ENCODE results near the gene TMUB1. TPM values are rescaled to one million over a fixed set of nuclear protein-coding genes. Genes with fewer than 3 reads are reported as not detected.

TMUB1 gene, protein sequence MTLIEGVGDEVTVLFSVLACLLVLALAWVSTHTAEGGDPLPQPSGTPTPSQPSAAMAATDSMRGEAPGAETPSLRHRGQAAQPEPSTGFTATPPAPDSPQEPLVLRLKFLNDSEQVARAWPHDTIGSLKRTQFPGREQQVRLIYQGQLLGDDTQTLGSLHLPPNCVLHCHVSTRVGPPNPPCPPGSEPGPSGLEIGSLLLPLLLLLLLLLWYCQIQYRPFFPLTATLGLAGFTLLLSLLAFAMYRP
- 10 to 100 TPM in 11 of 12 donors, not detected in 1; 21.5 to 49.2 (median 26.8) TPM for polyA plus RNA-seq (ENCODE audit: insufficient read length in 12 of 12)
- long read RNA-seq, donor 1, transcript TMUB1-201 (3 exons, 1,353 nt) = major isoform, 29 of 39 reads
- long read RNA-seq, donor 1, transcript TMUB1-203 (2 exons, 1,549 nt) = minor isoform, 10 of 39 reads
- long read RNA-seq, donor 1, partial matches to known transcripts = 0 of 39 reads
- long read RNA-seq, donor 1, other reads (novel, unspliced or antisense) = 0 of 39 reads
- long read RNA-seq, donor 2, transcript TMUB1-201 (3 exons, 1,353 nt) = major isoform, 21 of 34 reads
- long read RNA-seq, donor 2, transcript TMUB1-203 (2 exons, 1,549 nt) = minor isoform, 12 of 34 reads
- long read RNA-seq, donor 2, partial matches to known transcripts = 0 of 34 reads
- long read RNA-seq, donor 2, other reads (novel, unspliced or antisense) = 0 of 34 reads
- long read RNA-seq, donor 3, transcript TMUB1-201 (3 exons, 1,353 nt) = major isoform, 7 of 13 reads
- long read RNA-seq, donor 3, transcript TMUB1-203 (2 exons, 1,549 nt) = minor isoform, 6 of 13 reads
- long read RNA-seq, donor 3, partial matches to known transcripts = 0 of 13 reads
- long read RNA-seq, donor 3, other reads (novel, unspliced or antisense) = 0 of 13 reads
- long read RNA-seq, donor 4, transcript TMUB1-201 (3 exons, 1,353 nt) = major isoform, 5 of 9 reads
- long read RNA-seq, donor 4, partial matches to known transcripts = 0 of 9 reads
- long read RNA-seq, donor 4, other reads (novel, unspliced or antisense) = 0 of 9 reads
- long read RNA-seq, donor 5, transcript TMUB1-201 (3 exons, 1,353 nt) = major isoform, 19 of 133 reads
- long read RNA-seq, donor 5, transcript TMUB1-203 (2 exons, 1,549 nt) = minor isoform, 18 of 133 reads
- long read RNA-seq, donor 5, partial matches to known transcripts = 93 of 133 reads
- long read RNA-seq, donor 5, other reads (novel, unspliced or antisense) = 0 of 133 reads
- long read RNA-seq, donor 6, transcript TMUB1-201 (3 exons, 1,353 nt) = major isoform, 6 of 11 reads
- long read RNA-seq, donor 6, transcript TMUB1-203 (2 exons, 1,549 nt) = minor isoform, 5 of 11 reads
- long read RNA-seq, donor 6, partial matches to known transcripts = 0 of 11 reads
- long read RNA-seq, donor 6, other reads (novel, unspliced or antisense) = 0 of 11 reads
- long read RNA-seq, donor 7, transcript TMUB1-201 (3 exons, 1,353 nt) = major isoform, 7 of 9 reads
- long read RNA-seq, donor 7, partial matches to known transcripts = 0 of 9 reads
- long read RNA-seq, donor 7, other reads (novel, unspliced or antisense) = 0 of 9 reads
- long read RNA-seq, donor 8, transcript TMUB1-201 (3 exons, 1,353 nt) = major isoform, 18 of 98 reads
- long read RNA-seq, donor 8, transcript TMUB1-203 (2 exons, 1,549 nt) = minor isoform, 7 of 98 reads
- long read RNA-seq, donor 8, partial matches to known transcripts = 72 of 98 reads
- long read RNA-seq, donor 8, other reads (novel, unspliced or antisense) = 0 of 98 reads
- long read RNA-seq, donor 9, transcript TMUB1-203 (2 exons, 1,549 nt) = minor isoform, 7 of 18 reads
- long read RNA-seq, donor 9, transcript TMUB1-201 (3 exons, 1,353 nt) = major isoform, 11 of 18 reads
- long read RNA-seq, donor 9, partial matches to known transcripts = 0 of 18 reads
- long read RNA-seq, donor 9, other reads (novel, unspliced or antisense) = 0 of 18 reads
- long read RNA-seq, donor 10, transcript TMUB1-201 (3 exons, 1,353 nt) = major isoform, 22 of 39 reads
- long read RNA-seq, donor 10, transcript TMUB1-203 (2 exons, 1,549 nt) = minor isoform, 9 of 39 reads
- long read RNA-seq, donor 10, partial matches to known transcripts = 6 of 39 reads
- long read RNA-seq, donor 10, other reads (novel, unspliced or antisense) = 0 of 39 reads
- long read RNA-seq, donor 11, transcript TMUB1-201 (3 exons, 1,353 nt) = major isoform, 12 of 19 reads
- long read RNA-seq, donor 11, transcript TMUB1-203 (2 exons, 1,549 nt) = minor isoform, 7 of 19 reads
- long read RNA-seq, donor 11, partial matches to known transcripts = 0 of 19 reads
- long read RNA-seq, donor 11, other reads (novel, unspliced or antisense) = 0 of 19 reads

GRCh38 chr7:151083071-151083823 is at the start of gene TMUB1:
TSS of gene TMUB1 (minus strand) at chr7:151083493. CDS start at chr7:151082563, 930 bp downstream.
- no peak for DNase-seq

- no peak for DNase-seq
These were observed 49.3 kb upstream of the TMUB1 start for GRCh38 chr7:151132461-151133205.

GRCh38 chr7:151131592-151132293 is 48.5 kb upstream of the TMUB1 start:
- DNase-seq = peak; percentile 61

GRCh38 chr7:151131224-151131591 is 47.9 kb upstream of the TMUB1 start:
- DNase-seq = no peak

DNA sequence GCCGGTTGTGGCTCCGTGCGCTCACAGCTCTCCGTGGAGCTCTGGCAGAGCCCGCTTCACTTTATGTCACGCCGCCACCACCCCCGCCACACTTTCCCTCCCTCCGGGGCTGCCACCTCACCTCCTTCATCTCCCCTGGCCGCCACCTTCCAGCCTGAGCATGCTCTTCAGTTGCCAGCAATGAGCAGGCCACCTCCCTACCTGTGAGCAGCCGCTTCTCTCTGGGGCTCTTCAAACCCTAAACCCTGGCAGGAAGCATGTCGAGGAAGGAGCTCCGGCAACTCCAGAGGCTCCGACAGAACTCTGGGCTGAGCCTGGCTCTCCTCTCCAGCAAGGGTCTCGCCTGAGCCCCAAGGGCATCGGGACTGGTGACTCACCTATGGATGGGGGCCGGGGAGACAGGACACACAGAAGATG is 47.5 kb upstream of the TMUB1 start:
- no peak for DNase-seq

- DNase-seq = no peak
These were observed 46.8 kb upstream of the TMUB1 start for GRCh38 chr7:151129960-151130591.

GRCh38 chr7:151129117-151129959 is 46.0 kb upstream of the TMUB1 start:
- DNase-seq = no peak

DNA sequence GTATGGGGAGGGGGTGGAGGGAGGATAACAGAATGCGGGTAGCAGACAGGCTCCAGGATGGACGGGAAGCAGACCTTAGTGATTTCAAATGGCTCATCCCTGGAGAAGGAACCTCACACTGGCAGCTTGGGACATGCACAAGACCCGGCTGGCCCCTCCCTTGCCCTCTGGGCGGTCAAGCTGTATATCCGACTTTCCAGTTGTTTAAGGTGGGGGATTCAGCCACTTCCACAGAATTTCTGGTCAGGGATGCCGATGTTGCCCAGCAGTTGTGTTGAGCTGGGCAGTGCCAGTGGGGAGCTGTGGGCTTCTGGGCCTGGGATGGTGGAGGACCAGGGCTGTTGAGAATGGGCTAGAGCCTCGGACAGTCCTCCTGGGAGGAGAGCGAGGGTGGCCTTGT is 45.4 kb upstream of the TMUB1 start:
- no peak for DNase-seq

- no peak for DNase-seq
These were observed 44.9 kb upstream of the TMUB1 start for GRCh38 chr7:151128144-151128543.

DNA sequence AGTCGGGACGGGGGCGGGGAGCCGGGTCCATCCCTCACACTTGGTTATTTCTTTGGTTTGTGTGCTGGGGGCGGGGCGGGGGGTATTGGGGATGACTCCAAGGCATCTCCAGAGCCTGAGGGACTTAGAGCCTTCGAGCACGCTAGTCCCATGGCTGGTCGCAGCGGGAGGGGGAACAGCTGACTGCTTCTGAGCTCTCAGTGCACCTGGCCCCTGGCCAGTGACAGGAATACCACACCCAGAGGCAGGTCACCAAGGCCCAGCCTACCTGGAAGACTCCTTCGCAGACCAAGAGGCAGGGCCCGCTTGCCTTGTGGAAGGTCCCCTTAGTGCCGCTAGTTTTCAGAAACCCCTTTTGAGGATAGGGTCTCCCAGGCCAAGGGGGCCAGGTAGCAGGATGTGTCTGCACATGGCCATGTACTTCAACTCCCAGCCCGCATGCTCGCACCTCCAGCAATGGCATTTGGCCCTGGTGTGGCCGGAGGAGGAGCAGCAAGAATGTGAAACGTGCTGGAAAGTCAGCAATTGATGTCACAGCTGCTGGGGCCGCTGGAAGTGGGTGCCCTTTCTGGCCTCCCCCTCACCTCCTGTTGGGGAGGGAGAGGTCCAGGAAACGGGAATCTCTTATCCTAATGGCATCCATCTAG is 43.3 kb upstream of the TMUB1 start:
- DNase-seq = no peak

DNA sequence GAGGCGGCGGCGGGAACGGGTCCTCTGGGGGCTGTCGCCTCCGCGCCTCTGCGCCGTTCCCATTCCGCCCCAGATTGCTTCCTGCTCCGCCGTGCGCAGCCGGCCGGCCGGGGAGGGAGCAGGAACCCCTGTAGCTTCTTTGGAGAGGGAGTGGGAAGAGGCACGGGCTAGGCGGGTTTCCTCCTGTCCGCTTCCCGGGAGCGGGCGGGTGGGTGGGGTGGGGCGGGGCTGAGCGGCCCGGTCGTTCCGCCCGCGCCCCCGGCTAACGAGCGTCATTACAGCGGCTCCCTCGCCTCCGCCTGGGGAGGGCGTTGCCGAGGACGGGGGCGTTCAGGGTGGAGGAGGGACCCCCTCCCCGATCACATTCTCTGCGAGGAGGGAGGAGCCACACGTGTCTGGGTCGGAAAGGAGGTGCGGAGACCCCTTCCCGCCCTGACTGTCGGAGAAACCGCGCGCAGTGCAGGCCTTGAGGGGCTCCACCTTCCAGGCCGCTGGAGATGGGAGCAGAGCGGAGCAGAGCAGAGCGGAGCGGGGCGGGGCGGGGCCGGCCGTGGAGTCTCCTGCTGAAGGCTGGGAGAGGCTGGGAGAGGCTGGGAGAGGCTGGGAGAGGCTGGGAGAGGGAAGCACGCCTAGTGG is 42.7 kb upstream of the TMUB1 start:
- DNase-seq = no peak

- no peak for DNase-seq
These were observed 42.2 kb upstream of the TMUB1 start for GRCh38 chr7:151125470-151125845.

DNA sequence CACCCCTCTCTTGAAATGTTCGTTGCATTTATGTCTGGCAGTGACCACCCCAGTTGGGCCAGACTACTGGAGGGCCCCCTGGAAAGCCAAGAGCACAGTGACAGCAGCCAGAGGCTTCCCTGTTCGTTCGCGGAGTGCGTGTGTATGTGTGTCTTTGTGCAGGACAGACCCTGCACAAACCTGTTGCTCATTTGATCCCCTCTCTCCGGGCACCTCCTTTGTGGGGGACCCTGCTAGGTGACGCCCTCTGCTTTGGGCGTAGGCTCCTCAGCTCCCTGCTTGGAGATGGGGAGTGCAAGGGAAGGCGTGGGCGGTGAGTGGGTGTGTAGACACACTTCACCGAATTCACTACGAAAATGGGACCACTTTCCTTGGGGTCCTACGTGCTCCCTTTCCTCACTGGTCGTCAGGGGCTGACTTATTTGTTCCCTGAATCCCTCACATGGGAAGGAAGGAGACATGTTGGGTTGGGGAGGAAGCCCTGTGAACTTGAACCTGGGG is 41.7 kb upstream of the TMUB1 start:
- DNase-seq = no peak

GRCh38 chr7:151124481-151124880 is 41.2 kb upstream of the TMUB1 start:
- DNase-seq = no peak
